HG03520 (cell line): ENCODE results near the gene ZNF132.
"Not testable (repeated sequence)": the region's sequence is repeated elsewhere in the genome, so short reads cannot be mapped to it uniquely, and the experiment has no call there.

Experiments
- ATAC-seq: cut with Tn5 transposase; IDR thresholded peaks from one replicate; pipeline ENCODE4 v1.9.1; 2021; ENCODE audit warnings: mild to moderate bottlenecking, moderate library complexity; ENCODE audit not compliant: unreplicated experiment

ZNF132 gene

GRCh38 chr19:58408152-58409009 lies 31.6 kb downstream of the ZNF132 start, which contains the start of gene ZNF584:
Gene ZNF584 (plus strand): TSS chr19:58408649. CDS start chr19:58409148, 499 bp downstream.
- ATAC-seq: peak; percentile 82

GRCh38 chr19:58407658-58408151 lies 32.2 kb downstream of the ZNF132 start:
- ATAC-seq: no peak

GRCh38 chr19:58406818-58407657 lies 32.9 kb downstream of the ZNF132 start:
- ATAC-seq: no peak

- not testable (repeated sequence) for ATAC-seq
Measured at GRCh38 chr19:58403920-58404478, 36.0 kb downstream of the ZNF132 start.

- ATAC-seq: no peak
Measured at GRCh38 chr19:58401840-58402421, 38.0 kb downstream of the ZNF132 start.

- ATAC-seq: peak; percentile 99
Measured at GRCh38 chr19:58400916-58401839, 38.8 kb downstream of the ZNF132 start.

- no peak for ATAC-seq
Measured at GRCh38 chr19:58400316-58400915, 39.5 kb downstream of the ZNF132 start.

GRCh38 chr19:58399903-58400302 lies 40.0 kb downstream of the ZNF132 start:
- no peak for ATAC-seq

- no peak for ATAC-seq
Measured at GRCh38 chr19:58398545-58398944, 41.4 kb downstream of the ZNF132 start.

GRCh38 chr19:58398087-58398486 lies 41.9 kb downstream of the ZNF132 start:
- ATAC-seq: no peak

- ATAC-seq: no peak
Measured at GRCh38 chr19:58397533-58398037, 42.4 kb downstream of the ZNF132 start.

- no peak for ATAC-seq
Measured at GRCh38 chr19:58396691-58397532, 43.0 kb downstream of the ZNF132 start.

- no peak for ATAC-seq
Measured at GRCh38 chr19:58395979-58396627, 43.9 kb downstream of the ZNF132 start.

GRCh38 chr19:58395220-58395978 lies 44.6 kb downstream of the ZNF132 start, which contains the start of gene RNF225:
Gene RNF225 (plus strand): TSS chr19:58395656. CDS start chr19:58396090, 434 bp downstream.
- no peak for ATAC-seq

- no peak for ATAC-seq
Measured at GRCh38 chr19:58394821-58395219, 45.1 kb downstream of the ZNF132 start.

GRCh38 chr19:58393725-58394033 lies 46.3 kb downstream of the ZNF132 start:
- no peak for ATAC-seq
